Keratinocyte (primary cell): ENCODE measurements around the gene DOCK3. TPM values are rescaled to one million over a fixed set of nuclear protein-coding genes. Genes with fewer than 3 reads are reported as not detected.

Experiments used
- DNase-seq: peaks from one replicate; pipeline ENCODE4 v3.0.0-alpha.2; 2011; ENCODE audit warnings: low read depth, missing footprints, low spot score
- FAIRE-seq: peaks from 2 replicates; lab custom pipeline; 2011; peaks lifted over from hg19 to GRCh38; lab: Jason Lieb, UNC
- H2AFZ ChIP-seq: 2 replicates; pipeline ENCODE4 v1.6.0; 2012; ENCODE audit warnings: low read length, control low read depth, inconsistent platforms; ENCODE audit not compliant: control insufficient read depth
- H3K27ac ChIP-seq: 2 replicates; pipeline ENCODE4 v1.5.1; 2011; ENCODE audit warnings: low read length; ENCODE audit not compliant: control insufficient read depth, insufficient read depth
- H3K27me3 ChIP-seq: 3 replicates; pipeline ENCODE4 v1.6.0; 2011; ENCODE audit warnings: low read length; ENCODE audit not compliant: control insufficient read depth, insufficient read depth; ENCODE audit errors: extremely low read depth
- H3K36me3 ChIP-seq, 2 experiments: 2 replicates in 1 of 2; 3 replicates in 1 of 2; pipeline ENCODE4 v1.5.1; 2011; ENCODE audit warnings: low read length in 2 of 2, mild to moderate bottlenecking in 1 of 2; ENCODE audit not compliant: control insufficient read depth in 2 of 2, insufficient read depth in 2 of 2; ENCODE audit errors: extremely low read depth in 1 of 2
- H3K4me1 ChIP-seq: 3 replicates; pipeline ENCODE4 v1.5.1; 2011; ENCODE audit warnings: low read length; ENCODE audit not compliant: control insufficient read depth, insufficient read depth; ENCODE audit errors: extremely low read depth
- H3K4me2 ChIP-seq: 3 replicates; pipeline ENCODE4 v1.6.0; 2011; ENCODE audit warnings: low read depth, low read length; ENCODE audit not compliant: control insufficient read depth, insufficient read depth; ENCODE audit errors: extremely low read depth
- H3K4me3 ChIP-seq, 3 experiments: fragments of 200-600 bp in 1 of 3; sonication (generic) in 1 of 3; 2 replicates in 2 of 3; 3 replicates in 1 of 3; pipeline ENCODE4 v1.5.1; 2011 to 2016; ENCODE audit warnings: low read length in 3 of 3, mild to moderate bottlenecking in 3 of 3, control low read depth in 2 of 3, inconsistent platforms in 1 of 3, low read depth in 1 of 3, mixed read lengths in 1 of 3, mixed run types in 1 of 3, moderate library complexity in 1 of 3; ENCODE audit not compliant: control insufficient read depth in 2 of 3, insufficient read depth in 2 of 3; ENCODE audit errors: extremely low read depth in 1 of 3
- H3K79me2 ChIP-seq: 2 replicates; pipeline ENCODE4 v1.6.0; 2012; ENCODE audit warnings: low read length; ENCODE audit not compliant: control insufficient read depth, insufficient read depth
- H3K9ac ChIP-seq: 3 replicates; pipeline ENCODE4 v1.6.0; 2011; ENCODE audit warnings: low read length; ENCODE audit not compliant: control insufficient read depth, insufficient read depth; ENCODE audit errors: extremely low read depth
- H3K9me1 ChIP-seq: 3 replicates; pipeline ENCODE4 v1.6.0; 2011; ENCODE audit warnings: low read length; ENCODE audit not compliant: control insufficient read depth, insufficient read depth; ENCODE audit errors: extremely low read depth
- H3K9me3 ChIP-seq: 2 replicates; pipeline ENCODE4 v1.5.1; 2012; ENCODE audit warnings: low read depth, low read length; ENCODE audit not compliant: control insufficient read depth
- H4K20me1 ChIP-seq: 3 replicates; pipeline ENCODE4 v1.6.0; 2011; ENCODE audit warnings: low read length; ENCODE audit not compliant: control insufficient read depth, insufficient read depth; ENCODE audit errors: extremely low read depth
- EZH2 ChIP-seq: IDR thresholded peaks from one replicate; pipeline ENCODE4 v1.6.1; 2012; ENCODE audit warnings: inconsistent platforms, mild to moderate bottlenecking, low read length, moderate library complexity
- dilution Hi-C: fragments of 300-500 bp; cut with MboI; formaldehyde crosslinking; loops from one replicate; pipeline ENCODE4 v1.7.0; 2020; ENCODE audit warnings: low sequenced_read_pairs; ENCODE audit not compliant: extremely low pct_ligation_motif_present
- polyA plus RNA-seq, 5 experiments: library from polyadenylated mRNA; depleted of rRNA in 3 of 5; stranded (reverse) in 3 of 5; stranded (forward) in 1 of 5; unstranded in 1 of 5; fragments of >200 nt; gene quantifications; 1 replicate in 1 of 5; 2 replicates in 3 of 5; 3 replicates in 1 of 5; pipeline versions ENCODE4 v1.2.1 to v1.2.3, GENCODE V29; 2011 to 2012; ENCODE audit warnings: missing spikeins in 2 of 5, low read depth in 1 of 5, low replicate concordance in 1 of 5
- TF ChIP-seq, protein P1 (sequence below), 3 experiments: IDR thresholded peaks in 1 of 3; conservative IDR thresholded peaks in 1 of 3; optimal IDR thresholded peaks in 1 of 3; 2 replicates in 2 of 3; 3 replicates in 1 of 3; pipeline versions ENCODE3 to v1.5.1; 2011; ENCODE audit warnings: low read length in 3 of 3, mild to moderate bottlenecking in 3 of 3, moderate library complexity in 2 of 3, control low read depth in 1 of 3, inconsistent platforms in 1 of 3; ENCODE audit not compliant: insufficient read depth in 2 of 3; ENCODE audit errors: extremely low read depth in 1 of 3

DOCK3 gene
- polyA plus RNA-seq, 1 donor (not counting 4 experiments of a cell fraction or from before 2014, with no cell fraction given): 0.10 TPM

GRCh38 chr3:50936389-50936788, 261.7 kb downstream of the DOCK3 start:
- no peaks in the 10 kb centered on the region for H3K36me3 ChIP-seq
- no peak overlapping the region for H3K4me2 ChIP-seq
- no peaks in the 10 kb centered on the region for H3K9me1 ChIP-seq
- no peak overlapping the region for H3K27ac ChIP-seq
- TF ChIP-seq, protein P1, sequence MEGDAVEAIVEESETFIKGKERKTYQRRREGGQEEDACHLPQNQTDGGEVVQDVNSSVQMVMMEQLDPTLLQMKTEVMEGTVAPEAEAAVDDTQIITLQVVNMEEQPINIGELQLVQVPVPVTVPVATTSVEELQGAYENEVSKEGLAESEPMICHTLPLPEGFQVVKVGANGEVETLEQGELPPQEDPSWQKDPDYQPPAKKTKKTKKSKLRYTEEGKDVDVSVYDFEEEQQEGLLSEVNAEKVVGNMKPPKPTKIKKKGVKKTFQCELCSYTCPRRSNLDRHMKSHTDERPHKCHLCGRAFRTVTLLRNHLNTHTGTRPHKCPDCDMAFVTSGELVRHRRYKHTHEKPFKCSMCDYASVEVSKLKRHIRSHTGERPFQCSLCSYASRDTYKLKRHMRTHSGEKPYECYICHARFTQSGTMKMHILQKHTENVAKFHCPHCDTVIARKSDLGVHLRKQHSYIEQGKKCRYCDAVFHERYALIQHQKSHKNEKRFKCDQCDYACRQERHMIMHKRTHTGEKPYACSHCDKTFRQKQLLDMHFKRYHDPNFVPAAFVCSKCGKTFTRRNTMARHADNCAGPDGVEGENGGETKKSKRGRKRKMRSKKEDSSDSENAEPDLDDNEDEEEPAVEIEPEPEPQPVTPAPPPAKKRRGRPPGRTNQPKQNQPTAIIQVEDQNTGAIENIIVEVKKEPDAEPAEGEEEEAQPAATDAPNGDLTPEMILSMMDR (optimal IDR thresholded peaks at IDR 0.05 in 1 of 3, IDR thresholded peaks at IDR 0.05 in 1 of 3, conservative IDR thresholded peaks at IDR 0.05 in 1 of 3; ENCODE audit: extremely low read depth in 1 of 3, insufficient read depth in 2 of 3, low read length in 3 of 3): no peak
- no peak for TF ChIP-seq EZH2
- no peak for FAIRE-seq
- H4K20me1 ChIP-seq: no peaks in the 10 kb centered on the region
- no peak for DNase-seq
- H3K9ac ChIP-seq: no peak overlapping the region
- dilution Hi-C loops: no loop called here
- H3K79me2 ChIP-seq: no peaks in the 10 kb centered on the region
- no peaks in the 10 kb centered on the region for H3K4me1 ChIP-seq
- H3K9me3 ChIP-seq: no peaks in the 10 kb centered on the region
- H3K4me3 ChIP-seq: no peak overlapping the region
- no peak overlapping the region for H2AFZ ChIP-seq
- H3K27me3 ChIP-seq: peaks cover 4% of the 10 kb centered on the region

DNA sequence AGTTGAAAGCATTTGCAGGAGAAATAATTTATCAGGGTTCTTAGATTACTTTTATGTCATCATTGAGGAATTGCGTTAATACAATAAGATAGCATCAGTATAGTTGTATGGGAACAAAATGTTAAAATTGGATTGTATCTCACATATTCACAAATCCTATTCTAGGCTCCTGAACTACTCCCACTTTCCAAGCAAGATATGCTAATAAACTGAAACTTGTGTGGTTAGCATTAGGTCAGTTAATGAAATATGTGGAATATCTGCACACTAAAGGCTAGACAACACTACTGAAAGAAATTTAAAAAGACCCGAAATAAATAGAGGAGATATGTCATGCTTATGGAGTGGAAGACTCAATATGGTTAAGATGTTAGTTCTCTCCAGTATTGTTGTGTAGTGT, 272.7 kb downstream of the DOCK3 start:
- no peaks in the 10 kb centered on the region for H3K27me3 ChIP-seq
- H3K27ac ChIP-seq: no peak overlapping the region
- no peak for FAIRE-seq
- H3K4me3 ChIP-seq: no peak overlapping the region
- no peak for DNase-seq
- H4K20me1 ChIP-seq: no peaks in the 10 kb centered on the region
- H2AFZ ChIP-seq: no peak overlapping the region
- H3K9me1 ChIP-seq: no peaks in the 10 kb centered on the region
- no peaks in the 10 kb centered on the region for H3K4me1 ChIP-seq
- no peaks in the 10 kb centered on the region for H3K9me3 ChIP-seq
- no peaks in the 10 kb centered on the region for H3K36me3 ChIP-seq
- H3K4me2 ChIP-seq: no peak overlapping the region
- H3K9ac ChIP-seq: no peak overlapping the region
- dilution Hi-C loops: no loop called here
- H3K79me2 ChIP-seq: no peaks in the 10 kb centered on the region
- no peak for TF ChIP-seq EZH2
- TF ChIP-seq, protein P1 (optimal IDR thresholded peaks at IDR 0.05 in 1 of 3, IDR thresholded peaks at IDR 0.05 in 1 of 3, conservative IDR thresholded peaks at IDR 0.05 in 1 of 3; ENCODE audit: extremely low read depth in 1 of 3, insufficient read depth in 2 of 3, low read length in 3 of 3): no peak
